Psoas muscle (tissue), 8 donors: Measurements from ENCODE around the gene HSD17B11. TPM values are rescaled to one million over a fixed set of nuclear protein-coding genes. Genes with fewer than 3 reads are reported as not detected.
"Not testable (repeated sequence)": the region's sequence is repeated elsewhere in the genome, so short reads cannot be mapped to it uniquely, and the experiment has no call there.

Source experiments
- ATAC-seq, 4 donors: fragments of 200-7000 bp; cut with Tn5 transposase; one replicate each; pipeline ENCODE4 v1.9.1; 2020; ENCODE audit warnings: moderate library complexity in 3 of 4, mild to moderate bottlenecking in 2 of 4
- DNase-seq, 2 donors: peaks; one replicate each; pipeline ENCODE4 v3.0.0-alpha.2; 2020
- H3K27ac ChIP-seq: fragments of 200-600 bp; one replicate; pipeline ENCODE4 v1.8.0; 2022
- H3K27me3 ChIP-seq, 3 donors: fragments of 200-600 bp in 1 of 3; one replicate each; pipeline versions ENCODE4 v1.6.1 to v1.8.0; 2013 to 2022; ENCODE audit warnings: low read length in 2 of 3, mild to moderate bottlenecking in 2 of 3, moderate library complexity in 1 of 3; ENCODE audit not compliant: insufficient read depth in 3 of 3
- H3K36me3 ChIP-seq, 2 donors: fragments of 200-600 bp in 1 of 2; one replicate each; pipeline versions ENCODE4 v1.6.1 to v1.8.0; 2013 to 2022; ENCODE audit warnings: low read depth in 1 of 2, mild to moderate bottlenecking in 1 of 2, moderate library complexity in 1 of 2; ENCODE audit not compliant: insufficient read depth in 1 of 2
- H3K4me1 ChIP-seq: fragments of 200-600 bp; one replicate; pipeline ENCODE4 v1.8.0; 2022
- H3K4me3 ChIP-seq: fragments of 200-600 bp; one replicate; pipeline ENCODE4 v1.8.0; 2022; ENCODE audit warnings: mild to moderate bottlenecking
- H3K9me3 ChIP-seq: fragments of 200-600 bp; one replicate; pipeline ENCODE4 v1.8.0; 2022
- WGBS, 3 donors: extraction: QIAGEN DNeasy Blood & Tissue Kit; methylation state at CpG; one replicate each; pipeline versions ENCODE4 v1.1.6 to v1.1.7; 2013; 5-methylcytosine and 5-hydroxymethylcytosine counted together
- intact Hi-C, 2 donors: fragments of 100-400 bp; cut with DNase I; formaldehyde crosslinking; loops; one replicate each; pipeline versions ENCODE4 v1.11.0 to v1.14.2; 2022
- polyA plus RNA-seq, 3 donors: library from polyadenylated mRNA; stranded (reverse); fragments of 200-250 nt; gene quantifications; one replicate each; pipeline ENCODE4 v1.2.3, GENCODE V29; 2013
- total RNA-seq, 4 donors: library from RNA; stranded (reverse); fragmentation: NEBNext Ultra II Directional in 2 of 4; extraction: Animal tissue kit (Norgen Biotek cat#: 25700) in 2 of 4; gene quantifications; one replicate each; pipeline versions ENCODE4 v1.2.1 to v1.2.4, GENCODE V29; 2021 to 2023
- TF ChIP-seq, protein P1 (sequence below): fragments of 200-600 bp; IDR thresholded peaks from one replicate; pipeline ENCODE4 v1.8.0; 2022; ENCODE audit warnings: antibody characterized with exemption
- donor health status: healthy with polysubstance abuse.
- donor health status: DM: no; HTN: no; CAD: no; lungs with moderate emphysema.
- donor health status: Bipolar disorder and iron deficiency.
- donor health status: healthy.
- donor health status: DM: yes; HTN: yes; CAD: no.
- donor health status: DM: no; HTN: no; CAD: no.
- donor health status: DM: no; HTN: no; CAD: no.
- donor health status: DM: yes; HTN: yes; CAD: no.

The HSD17B11 gene
- total and polyA plus RNA-seq, 7 donors = 5.1 to 11.3 (median 9.6) TPM

DNA sequence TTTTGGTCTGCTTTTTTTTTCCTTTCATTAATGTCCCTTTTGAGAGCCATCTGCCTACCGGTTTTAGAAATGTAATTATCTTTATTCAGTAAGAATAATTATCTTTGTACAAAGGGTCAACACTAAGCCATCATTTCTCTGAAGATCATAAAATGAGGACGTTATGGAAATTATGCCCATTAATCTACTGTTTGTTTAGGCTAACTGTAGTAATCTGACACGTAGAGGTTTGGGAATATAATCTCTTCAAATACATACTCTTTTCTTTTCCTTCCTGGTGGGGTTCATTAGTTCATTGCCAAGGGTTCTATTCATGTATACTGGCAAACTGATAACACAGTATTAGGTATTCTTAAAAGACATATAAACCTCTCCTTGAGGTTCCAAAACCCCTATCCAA, 64.5 kb downstream of the HSD17B11 start:
- Histone ChIP-seq H3K9me3 (no peaks in the 10 kb centered on the region), H3K4me3 (no peak overlapping the region), H3K36me3 (no peaks in the 10 kb centered on the region), H3K27me3 (no peaks in the 10 kb centered on the region), H3K27ac (no peak overlapping the region), H3K4me1 (no peaks in the 10 kb centered on the region)
- TF ChIP-seq, protein P1, sequence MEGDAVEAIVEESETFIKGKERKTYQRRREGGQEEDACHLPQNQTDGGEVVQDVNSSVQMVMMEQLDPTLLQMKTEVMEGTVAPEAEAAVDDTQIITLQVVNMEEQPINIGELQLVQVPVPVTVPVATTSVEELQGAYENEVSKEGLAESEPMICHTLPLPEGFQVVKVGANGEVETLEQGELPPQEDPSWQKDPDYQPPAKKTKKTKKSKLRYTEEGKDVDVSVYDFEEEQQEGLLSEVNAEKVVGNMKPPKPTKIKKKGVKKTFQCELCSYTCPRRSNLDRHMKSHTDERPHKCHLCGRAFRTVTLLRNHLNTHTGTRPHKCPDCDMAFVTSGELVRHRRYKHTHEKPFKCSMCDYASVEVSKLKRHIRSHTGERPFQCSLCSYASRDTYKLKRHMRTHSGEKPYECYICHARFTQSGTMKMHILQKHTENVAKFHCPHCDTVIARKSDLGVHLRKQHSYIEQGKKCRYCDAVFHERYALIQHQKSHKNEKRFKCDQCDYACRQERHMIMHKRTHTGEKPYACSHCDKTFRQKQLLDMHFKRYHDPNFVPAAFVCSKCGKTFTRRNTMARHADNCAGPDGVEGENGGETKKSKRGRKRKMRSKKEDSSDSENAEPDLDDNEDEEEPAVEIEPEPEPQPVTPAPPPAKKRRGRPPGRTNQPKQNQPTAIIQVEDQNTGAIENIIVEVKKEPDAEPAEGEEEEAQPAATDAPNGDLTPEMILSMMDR = no peak
- ATAC-seq (no peak), DNase-seq (no peak)
- intact Hi-C loops = no loop called here
- 53 to 59% (median 54%) methylated on average over 3 of the region's 3 CpGs for WGBS, 3 donors

DNA sequence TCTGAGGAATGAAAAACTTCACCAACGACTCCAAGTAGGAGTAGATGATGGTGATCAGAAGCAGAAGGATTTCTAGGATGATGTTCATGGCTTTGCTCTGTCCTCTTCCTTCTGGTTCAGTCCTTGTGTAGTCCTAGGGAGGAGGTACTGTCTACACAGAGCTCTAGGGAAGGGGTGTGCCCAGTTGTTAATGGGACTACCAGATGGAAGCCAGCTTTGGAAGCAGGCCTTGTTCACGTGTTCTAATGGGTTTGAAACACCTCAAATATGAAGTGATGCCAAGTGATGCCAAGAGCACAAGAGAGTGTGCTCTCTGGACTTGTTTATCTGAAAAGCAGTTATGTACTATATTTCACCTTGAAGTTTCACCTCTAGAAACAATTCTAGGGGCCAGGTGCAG, 68.2 kb downstream of the HSD17B11 start, which contains the start of gene HSD17B13:
HSD17B13 (minus strand) TSS at position 129 of the 400 bp plus-strand sequence; CDS start at position 88, 41 bp downstream.
- no peaks in the 10 kb centered on the region for H3K9me3 ChIP-seq
- TF ChIP-seq, protein P1 = no peak
- 39 to 49% (median 42%) methylated on average over 2 of the region's 2 CpGs for WGBS, 3 donors

DNA sequence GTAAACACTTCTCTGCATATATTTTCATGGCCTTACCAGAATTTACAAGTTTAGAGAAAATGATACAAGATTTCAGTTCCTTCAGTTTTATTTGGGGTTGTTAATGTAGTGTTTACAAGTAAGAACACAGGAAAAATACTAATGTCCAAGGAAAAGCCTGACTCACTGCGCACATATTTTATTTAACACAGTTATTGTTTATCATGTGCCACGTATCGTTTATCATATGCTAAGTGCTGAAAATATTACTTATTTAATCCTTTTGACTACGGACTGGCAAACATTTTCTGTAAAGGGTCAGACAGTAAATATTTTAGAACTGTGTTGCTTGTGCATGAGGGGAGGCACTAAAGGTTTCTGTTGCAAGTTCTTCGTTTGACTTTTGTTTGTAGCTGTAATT, 69.1 kb downstream of the HSD17B11 start:
- intact Hi-C loops = no loop called here
- no peak for ATAC-seq
- 51 to 82% (median 70%) methylated on average over 5 of the region's 5 CpGs for WGBS, 3 donors

More for the DNA sequence above, 68.2 kb downstream of the HSD17B11 start, which contains the start of gene HSD17B13:
- no peaks in the 10 kb centered on the region for H3K27me3 ChIP-seq
- intact Hi-C loops = no loop called here
- no peak within 1 kb of the TSS for H3K4me3 ChIP-seq
- no peaks in the 10 kb centered on the region for H3K4me1 ChIP-seq
- DNase-seq (no peak), ATAC-seq (no peak)
- H3K36me3 ChIP-seq = no peaks in the 10 kb centered on the region
- no peak within 1 kb of the TSS for H3K27ac ChIP-seq

DNA sequence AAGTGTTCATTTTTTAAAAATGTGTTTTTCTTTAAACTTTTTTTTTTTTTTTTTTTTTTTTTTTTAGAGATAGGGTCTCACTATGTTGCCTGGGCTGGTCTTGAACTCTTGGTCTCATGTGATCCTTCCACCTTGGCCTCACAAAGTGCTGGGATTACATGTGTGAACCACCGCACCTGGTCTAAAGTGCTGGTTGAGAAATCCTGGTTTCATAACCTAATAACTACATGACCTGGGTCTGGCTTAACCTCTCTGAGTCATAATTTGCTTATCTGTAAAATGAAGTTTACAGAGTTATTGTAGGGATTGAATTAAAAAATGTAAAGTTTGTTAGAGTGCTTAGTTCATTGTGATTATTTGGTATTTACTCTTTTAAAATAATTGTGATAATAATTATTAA, 73.5 kb downstream of the HSD17B11 start:
- WGBS, 3 donors = 53 to 91% (median 91%) methylated on average over 1 of the region's 1 CpG
- TF ChIP-seq, protein P1 = no peak

More for the DNA sequence above, 69.1 kb downstream of the HSD17B11 start:
- H3K36me3 ChIP-seq = no peaks in the 10 kb centered on the region
- no peaks in the 10 kb centered on the region for H3K9me3 ChIP-seq
- no peaks in the 10 kb centered on the region for H3K27me3 ChIP-seq
- DNase-seq = no peak
- no peak overlapping the region for H3K27ac ChIP-seq
- no peak overlapping the region for H3K4me3 ChIP-seq
- no peaks in the 10 kb centered on the region for H3K4me1 ChIP-seq
- TF ChIP-seq, protein P1 = no peak

DNA sequence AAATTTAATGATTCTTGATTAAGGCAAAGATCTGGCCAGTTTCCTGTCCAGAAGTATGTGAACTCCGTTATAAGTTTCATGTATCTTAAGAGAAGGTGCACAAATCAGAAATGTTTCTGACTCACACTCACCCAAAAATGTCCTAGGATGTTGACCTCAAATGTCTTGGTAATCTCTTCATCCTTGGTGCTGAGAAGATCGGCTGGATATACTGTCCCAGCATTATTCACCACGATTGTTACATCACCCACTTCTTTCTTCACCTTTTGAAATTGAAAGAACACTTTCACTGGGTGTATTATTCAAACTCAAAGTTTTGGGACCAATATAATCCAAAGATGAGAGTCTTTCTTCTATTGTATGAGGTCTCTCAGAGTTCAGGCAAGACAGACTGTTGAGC, 74.0 kb downstream of the HSD17B11 start:
- 88 to 90% (median 89%) methylated on average over 3 of the region's 3 CpGs for WGBS, 3 donors
- Histone ChIP-seq H3K36me3 (no peaks in the 10 kb centered on the region), H3K4me1 (no peaks in the 10 kb centered on the region), H3K9me3 (no peaks in the 10 kb centered on the region), H3K27ac (no peak overlapping the region), H3K4me3 (no peak overlapping the region), H3K27me3 (no peaks in the 10 kb centered on the region)
- no peak for ATAC-seq
- TF ChIP-seq, protein P1 = no peak
- no peak for DNase-seq
- intact Hi-C loops = no loop called here

More for the DNA sequence above, 73.5 kb downstream of the HSD17B11 start:
- no peaks in the 10 kb centered on the region for H3K36me3 ChIP-seq
- H3K27ac ChIP-seq = no peak overlapping the region
- H3K4me3 ChIP-seq = no peak overlapping the region
- H3K9me3 ChIP-seq = no peaks in the 10 kb centered on the region
- no peaks in the 10 kb centered on the region for H3K4me1 ChIP-seq
- intact Hi-C loops = no loop called here
- DNase-seq = no peak
- no peaks in the 10 kb centered on the region for H3K27me3 ChIP-seq
- ATAC-seq = no peak

DNA sequence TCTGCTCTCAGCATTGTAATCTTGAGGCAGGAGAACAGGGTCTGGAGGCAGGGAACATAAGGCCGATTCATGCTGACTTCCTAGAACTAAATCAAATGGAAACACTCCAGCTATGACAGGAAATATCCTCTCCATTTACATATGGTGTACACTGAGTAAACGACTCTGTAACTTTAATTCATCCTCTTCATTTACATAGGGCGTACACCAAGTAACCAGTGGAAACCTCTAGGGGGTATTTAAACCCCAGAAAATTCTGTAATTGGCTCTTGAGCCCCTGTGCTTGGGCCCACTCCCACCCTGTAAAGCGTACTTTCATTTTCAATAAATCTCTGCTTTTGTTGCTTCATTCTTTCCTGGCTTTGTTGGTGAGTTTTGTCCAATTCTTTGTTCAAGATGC, 76.0 kb downstream of the HSD17B11 start:
- DNase-seq, H3K4me3 ChIP-seq, ATAC-seq, H3K36me3 ChIP-seq, H3K4me1 ChIP-seq, H3K27ac ChIP-seq, H3K9me3 ChIP-seq, H3K27me3 ChIP-seq, intact Hi-C loops: not testable (repeated sequence)
- WGBS, 3 donors = 32 to 35% (median 34%) methylated on average over 4 of the region's 4 CpGs
